CD1c-positive myeloid dendritic cell (primary cell): Measurements from ENCODE around the gene LTB4R.
A peak's percentile ranks its signal among the peaks of the same experiment; 100 is the strongest.

Experiments used
- DNase-seq: peaks from one replicate; pipeline ENCODE4 v3.0.0-alpha.2; 2016; ENCODE audit errors: extremely low spot score

LTB4R gene

GRCh38 chr14:24300326-24300980, 10.8 kb upstream of the LTB4R start:
- DNase-seq, result peak; percentile 39

- DNase-seq, result no peak
These were observed 7.3 kb upstream of the LTB4R start for GRCh38 chr14:24304019-24304387.

GRCh38 chr14:24307156-24307574, 4.1 kb upstream of the LTB4R start:
- DNase-seq, result no peak

- peak; percentile 86 for DNase-seq
These were observed 3.5 kb upstream of the LTB4R start, which contains the start of gene CIDEB for GRCh38 chr14:24307575-24308341. TSS of gene CIDEB (minus strand) at chr14:24307977. CDS start at chr14:24307858, 119 bp downstream.

GRCh38 chr14:24308342-24309124, 2.8 kb upstream of the LTB4R start:
- DNase-seq, result no peak

GRCh38 chr14:24309538-24310264, 1.6 kb upstream of the LTB4R start, which contains the start of gene LTB4R2:
TSS of gene LTB4R2 (plus strand) at chr14:24310140. CDS start at chr14:24310665, 525 bp downstream.
- DNase-seq, result no peak

- DNase-seq, result no peak
These were observed 1.0 kb upstream of the LTB4R start for GRCh38 chr14:24310265-24310645.

GRCh38 chr14:24311837-24312615, 724 bp downstream of the LTB4R start:
- peak; percentile 63 for DNase-seq

GRCh38 chr14:24312736-24313507, 1.6 kb downstream of the LTB4R start:
- peak; percentile 91 for DNase-seq

- DNase-seq, result peak; percentile 70
These were observed 2.6 kb downstream of the LTB4R start for GRCh38 chr14:24313913-24314312.

- no peak for DNase-seq
These were observed 3.3 kb downstream of the LTB4R start for GRCh38 chr14:24314377-24315193.

- no peak for DNase-seq
These were observed 4.0 kb downstream of the LTB4R start for GRCh38 chr14:24315243-24315806.

GRCh38 chr14:24315807-24316596, 4.7 kb downstream of the LTB4R start:
- DNase-seq, result no peak

GRCh38 chr14:24316597-24316950, 5.3 kb downstream of the LTB4R start:
- no peak for DNase-seq

- DNase-seq, result peak; percentile 45
These were observed 6.0 kb downstream of the LTB4R start for GRCh38 chr14:24317141-24317928.

GRCh38 chr14:24321212-24321975, 10.1 kb downstream of the LTB4R start:
- no peak for DNase-seq

- DNase-seq, result no peak
These were observed 11.4 kb downstream of the LTB4R start for GRCh38 chr14:24322672-24323071.
